GM19238 (cell line): ENCODE measurements around the gene PADI2.
A peak's percentile ranks its signal among the peaks of the same experiment; 100 is the strongest.
"Not testable (repeated sequence)": the region's sequence is repeated elsewhere in the genome, so short reads cannot be mapped to it uniquely, and the experiment has no call there.

Source experiments
- DNase-seq: peaks from one replicate; pipeline ENCODE4 v3.0.0; 2011; ENCODE audit warnings: low spot score; ENCODE audit not compliant: insufficient read length

Gene PADI2

DNA sequence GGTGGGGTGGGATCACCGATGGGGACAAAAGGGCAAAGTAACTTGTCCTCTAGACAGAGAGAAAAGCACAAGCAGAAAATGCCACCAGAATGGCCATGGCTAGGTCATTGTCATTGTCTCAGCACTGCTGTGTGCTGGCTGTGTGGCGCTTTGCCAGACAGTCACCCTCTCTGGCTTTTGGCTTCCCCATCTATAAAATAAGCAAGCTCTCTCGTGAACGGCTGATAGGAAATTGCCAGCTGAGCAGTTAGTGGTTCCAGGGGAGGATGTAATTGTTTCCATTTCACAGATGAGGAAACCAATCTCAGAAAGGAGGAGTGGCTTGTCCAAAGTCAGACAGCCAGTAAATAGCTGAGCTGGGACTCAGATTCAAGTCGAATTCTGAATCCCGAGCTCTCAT, 32.5 kb downstream of the PADI2 start:
- no peak for DNase-seq

DNA sequence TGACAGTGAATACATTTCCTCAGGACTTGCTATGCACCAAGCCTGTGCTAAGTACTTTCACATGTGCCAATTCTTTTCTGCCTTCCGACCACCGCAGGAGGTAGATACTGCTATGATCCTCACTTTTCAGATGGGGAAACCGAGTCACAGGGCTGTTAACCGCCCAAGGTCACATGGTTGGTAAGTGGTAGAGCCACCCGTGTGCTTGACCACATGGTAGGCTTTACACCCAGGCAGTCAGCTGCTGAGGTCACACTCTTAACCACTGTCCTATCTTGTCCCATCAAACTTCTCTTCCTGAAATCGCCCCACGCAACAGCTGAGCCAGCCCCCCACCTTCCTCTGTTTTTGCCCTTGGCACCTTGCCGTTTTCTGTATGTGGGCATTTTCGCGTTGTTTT, 34.5 kb downstream of the PADI2 start:
- DNase-seq, result no peak

DNA sequence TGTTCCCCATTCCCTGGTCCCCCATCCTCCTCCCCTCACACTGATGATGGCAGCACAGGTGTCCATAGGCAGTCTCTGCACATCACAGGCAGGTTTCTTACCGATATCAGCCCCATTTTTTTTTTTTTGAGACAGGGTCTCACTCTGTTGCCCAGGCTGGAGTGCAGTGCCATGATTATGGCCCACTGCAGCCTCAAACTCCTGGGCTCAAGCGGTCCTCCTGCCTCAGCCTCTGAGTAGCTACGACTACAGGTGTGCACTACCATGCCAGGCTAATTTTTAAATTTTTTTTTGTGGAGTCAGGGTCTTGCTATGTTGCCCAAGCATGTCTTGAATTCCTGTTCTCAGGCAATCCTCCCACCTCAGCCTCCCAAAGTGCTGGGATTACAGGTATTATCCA, 36.5 kb downstream of the PADI2 start:
- no peak for DNase-seq

DNA sequence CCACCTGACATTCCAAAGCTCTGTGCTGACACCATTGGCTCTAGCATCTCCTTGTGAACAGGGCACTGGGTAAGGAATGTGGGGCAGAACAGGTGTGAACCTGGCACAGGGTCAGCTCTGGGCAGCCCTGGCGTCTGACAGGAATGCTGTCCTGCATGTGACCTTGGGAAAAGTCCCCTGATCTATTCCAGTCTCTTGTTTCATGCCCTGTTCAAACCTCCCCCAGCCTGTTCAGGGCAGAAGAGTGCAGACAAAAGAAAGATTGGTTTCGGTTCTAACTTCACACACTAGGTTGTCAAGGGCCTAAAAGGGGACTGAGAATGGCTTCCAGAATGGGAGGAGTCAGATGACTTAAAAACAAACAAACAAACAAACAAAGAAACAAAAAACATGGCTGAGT, 37.8 kb downstream of the PADI2 start:
- no peak for DNase-seq

DNA sequence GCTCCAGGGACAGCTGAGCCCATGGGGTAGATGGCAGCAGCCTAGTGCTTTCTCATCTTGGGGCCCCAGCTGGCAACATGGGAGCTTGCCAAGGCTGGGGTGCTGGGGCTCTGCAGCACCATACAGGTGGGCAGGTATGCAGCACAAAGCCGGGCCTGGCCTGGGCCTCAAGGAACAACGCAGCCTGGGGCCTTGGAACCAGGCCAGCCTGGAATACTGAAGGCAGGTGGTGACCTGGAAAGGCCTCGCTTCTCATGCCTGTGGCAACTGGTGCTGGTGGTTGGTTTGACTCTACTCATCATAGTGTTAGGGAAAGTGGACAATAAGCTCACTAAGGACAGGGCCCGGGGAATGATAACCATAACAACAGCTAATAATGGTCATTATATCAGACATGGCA, 38.4 kb downstream of the PADI2 start:
- no peak for DNase-seq

DNA sequence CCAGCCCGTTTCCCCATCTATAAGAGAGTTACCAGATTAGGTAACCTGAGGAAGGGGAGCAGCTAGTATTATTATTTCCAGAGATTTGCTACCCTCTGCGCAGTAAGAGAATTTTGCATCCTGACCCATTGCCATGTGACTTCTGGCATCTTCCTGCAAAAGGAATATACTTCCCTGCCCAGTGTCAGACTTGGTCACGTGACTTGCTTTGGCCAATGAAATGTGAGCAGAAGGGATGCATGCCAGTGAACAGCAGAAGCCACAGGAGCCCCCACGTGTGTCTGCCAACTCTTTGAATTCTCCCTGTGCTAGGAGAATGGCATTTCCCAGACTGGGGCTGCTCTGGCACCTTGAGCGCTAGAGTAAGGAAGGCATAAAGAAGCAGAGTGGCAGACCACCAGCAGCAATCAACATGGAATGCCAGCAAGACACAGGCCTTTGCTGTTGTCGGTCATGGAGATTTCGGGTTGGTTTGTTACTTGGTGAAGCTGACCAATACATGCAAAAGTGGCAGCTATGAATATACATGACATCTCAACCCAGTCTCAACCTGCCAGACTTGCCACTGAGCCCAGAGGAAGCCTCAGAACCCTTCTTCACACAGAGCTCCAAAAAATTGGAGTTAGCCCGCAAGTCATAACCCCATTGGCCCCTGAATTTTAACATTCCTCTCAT, 39.0 kb downstream of the PADI2 start:
- DNase-seq, result no peak

DNA sequence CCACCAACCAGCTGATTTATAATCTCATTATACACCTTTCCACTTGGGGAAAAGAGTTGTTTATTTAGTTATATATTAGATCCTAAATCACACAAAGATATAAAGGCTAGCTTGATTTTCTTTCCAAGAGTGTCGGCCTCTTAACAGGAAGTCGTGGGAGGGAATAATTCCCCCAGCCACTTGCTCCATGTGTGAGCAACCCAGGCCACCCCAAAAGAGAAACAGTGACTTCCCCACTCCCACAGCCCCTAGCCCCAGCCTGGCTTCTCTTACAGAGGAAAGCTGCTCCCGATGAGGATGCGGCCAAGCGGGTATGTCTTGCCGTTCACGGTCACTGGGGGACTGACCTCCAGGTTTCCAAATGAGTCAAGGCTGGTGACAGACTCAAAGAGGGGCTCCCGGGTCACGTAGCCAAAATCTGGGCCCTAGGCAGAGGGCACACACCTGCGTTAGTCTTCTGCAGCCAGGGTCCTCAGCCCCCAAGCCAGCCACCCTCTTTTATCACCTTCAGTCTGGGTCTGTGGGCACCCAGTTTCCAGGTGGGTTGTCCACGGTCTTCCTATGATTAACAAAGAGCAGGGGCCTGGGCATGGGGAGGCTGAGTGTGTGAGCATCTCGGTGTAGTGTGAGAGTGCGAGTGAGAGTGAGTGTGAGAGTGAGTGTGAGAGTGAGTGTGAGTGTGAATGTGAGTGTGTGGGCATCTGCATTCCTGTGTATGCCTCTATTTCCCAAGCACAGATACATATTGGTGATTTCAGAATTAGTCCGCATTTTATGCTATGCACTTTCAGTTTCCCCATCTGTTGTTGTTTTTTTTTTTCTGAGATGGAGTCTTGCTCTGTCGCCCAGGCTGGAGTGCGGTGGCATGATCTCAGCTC, 40.0 kb downstream of the PADI2 start:
- no peak for DNase-seq

DNA sequence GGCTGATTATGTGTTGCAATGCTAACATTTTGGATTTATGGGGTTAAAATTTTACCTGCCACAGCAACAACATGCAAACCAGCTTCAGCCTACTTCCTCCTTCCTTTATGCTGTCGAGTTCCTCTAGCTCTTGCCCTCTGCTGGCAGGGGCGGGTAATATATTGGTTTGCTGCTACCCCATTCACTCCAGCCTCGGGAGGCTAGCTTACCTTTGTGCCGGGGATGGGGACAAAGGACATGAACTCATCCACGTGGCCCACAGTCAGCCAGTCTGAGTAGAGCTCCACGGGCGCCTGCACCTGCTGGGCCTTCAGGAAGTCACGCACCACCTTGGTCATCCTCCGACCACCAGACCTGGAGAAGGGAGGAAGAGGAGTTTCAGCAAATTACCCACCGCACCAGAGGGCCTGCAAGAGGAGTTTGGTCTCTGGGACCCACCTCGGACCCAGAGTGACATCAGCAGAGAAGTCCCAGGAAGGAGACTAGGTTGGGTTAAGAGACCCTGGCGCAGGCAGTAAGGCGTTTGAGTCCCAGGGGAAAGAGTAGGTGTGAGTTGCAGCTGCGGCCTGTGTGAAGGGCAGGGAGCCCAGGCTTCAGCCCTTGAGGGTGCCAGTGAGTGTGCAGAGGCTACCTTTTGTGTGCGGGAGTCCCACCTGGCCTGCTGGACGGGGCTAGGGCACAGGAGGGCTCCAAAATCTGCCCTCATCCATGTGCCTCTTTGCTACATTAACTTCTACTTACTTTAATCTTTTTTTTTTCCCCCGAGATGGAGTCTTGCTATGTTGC, 43.6 kb downstream of the PADI2 start:
- DNase-seq, result peak; percentile 44

DNA sequence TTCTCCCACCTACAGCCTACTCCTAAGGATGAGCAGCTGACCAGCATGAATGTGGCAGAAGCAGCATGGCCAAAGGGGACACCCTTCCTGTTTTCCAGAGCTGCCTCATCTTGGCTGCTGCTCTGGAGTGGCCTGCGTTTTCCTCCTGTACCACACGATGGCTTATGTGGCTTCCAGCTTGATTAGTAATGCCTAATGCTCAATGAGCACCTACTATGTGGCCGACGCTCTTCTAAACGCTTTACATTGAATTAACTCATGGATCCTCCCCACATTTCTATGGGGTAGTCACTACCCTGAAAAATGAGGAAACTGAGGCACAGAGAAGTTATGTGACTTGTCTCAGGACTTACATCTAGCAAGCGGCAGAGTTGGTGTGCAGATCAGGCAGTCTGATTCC, 47.5 kb downstream of the PADI2 start:
- DNase-seq, result no peak

DNA sequence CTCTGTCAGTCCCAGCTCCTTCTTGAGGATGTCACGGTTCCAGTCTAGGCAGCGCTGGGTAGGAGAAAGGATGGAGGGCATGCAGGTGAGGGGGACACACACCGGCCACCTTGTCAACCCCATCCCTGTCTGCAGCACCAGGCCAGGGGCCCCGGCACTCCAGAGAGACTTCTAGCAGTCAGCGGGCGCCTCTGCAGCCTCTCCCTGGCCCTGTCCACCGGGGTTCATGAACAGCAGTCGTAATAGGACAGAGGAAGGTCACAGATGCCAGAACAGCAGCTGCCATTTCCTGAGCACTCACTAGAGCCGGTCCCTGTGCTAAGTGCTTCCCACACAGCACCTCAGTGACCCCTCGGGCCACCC, 49.1 kb downstream of the PADI2 start:
- no peak for DNase-seq

DNA sequence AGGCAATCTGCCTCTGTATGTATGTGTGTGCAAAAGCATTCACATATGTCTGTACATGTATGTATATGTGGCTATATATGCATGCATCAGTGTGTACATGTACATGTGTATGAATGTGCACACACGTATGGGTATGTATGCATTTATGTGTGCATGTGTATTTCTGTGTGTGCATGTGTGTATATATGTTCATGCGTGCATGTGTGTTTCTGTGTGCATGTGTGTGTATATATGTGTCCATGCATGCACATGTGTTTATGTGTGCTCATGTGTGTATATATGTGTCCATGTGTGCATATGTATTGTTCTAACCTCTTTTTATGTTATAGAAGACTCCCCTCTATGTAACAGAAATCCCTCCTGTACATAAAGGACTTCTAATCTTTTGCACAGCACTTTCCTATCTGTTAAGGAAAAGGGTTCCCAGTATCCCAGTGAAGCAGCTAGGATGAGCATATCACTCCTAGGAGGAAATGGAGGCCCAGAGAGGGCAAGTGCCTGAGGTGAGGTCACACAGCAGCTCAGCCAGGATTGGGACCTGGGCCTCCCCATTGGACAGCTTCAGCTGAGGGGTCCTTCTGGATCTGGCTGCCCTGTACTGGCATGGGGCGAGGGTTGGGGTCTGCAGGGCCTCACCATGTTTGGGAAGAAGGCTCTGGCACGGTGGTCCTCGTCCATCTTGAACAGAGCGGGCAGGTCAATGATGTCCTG, 49.6 kb downstream of the PADI2 start:
- no peak for DNase-seq

DNA sequence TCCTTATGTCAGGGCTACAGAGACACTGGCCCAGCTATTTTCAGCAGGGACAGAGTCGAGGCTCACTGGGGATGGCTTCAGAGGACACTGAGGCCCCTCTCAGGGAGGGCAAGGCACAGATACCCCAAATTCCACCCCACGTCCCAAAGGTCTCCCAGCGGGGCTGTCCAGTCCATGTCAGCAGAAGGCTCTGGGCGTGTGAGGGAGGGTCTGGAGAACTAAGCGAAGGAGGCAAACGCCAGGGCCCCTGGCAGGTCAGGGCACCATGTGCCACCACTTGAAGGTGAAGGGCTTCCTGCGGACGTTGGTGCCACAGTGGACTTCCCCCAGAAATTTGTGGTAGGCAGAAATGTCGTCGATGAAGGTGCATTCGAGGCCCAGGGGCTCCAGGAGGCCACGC, 50.5 kb downstream of the PADI2 start:
- DNase-seq, result no peak

DNA sequence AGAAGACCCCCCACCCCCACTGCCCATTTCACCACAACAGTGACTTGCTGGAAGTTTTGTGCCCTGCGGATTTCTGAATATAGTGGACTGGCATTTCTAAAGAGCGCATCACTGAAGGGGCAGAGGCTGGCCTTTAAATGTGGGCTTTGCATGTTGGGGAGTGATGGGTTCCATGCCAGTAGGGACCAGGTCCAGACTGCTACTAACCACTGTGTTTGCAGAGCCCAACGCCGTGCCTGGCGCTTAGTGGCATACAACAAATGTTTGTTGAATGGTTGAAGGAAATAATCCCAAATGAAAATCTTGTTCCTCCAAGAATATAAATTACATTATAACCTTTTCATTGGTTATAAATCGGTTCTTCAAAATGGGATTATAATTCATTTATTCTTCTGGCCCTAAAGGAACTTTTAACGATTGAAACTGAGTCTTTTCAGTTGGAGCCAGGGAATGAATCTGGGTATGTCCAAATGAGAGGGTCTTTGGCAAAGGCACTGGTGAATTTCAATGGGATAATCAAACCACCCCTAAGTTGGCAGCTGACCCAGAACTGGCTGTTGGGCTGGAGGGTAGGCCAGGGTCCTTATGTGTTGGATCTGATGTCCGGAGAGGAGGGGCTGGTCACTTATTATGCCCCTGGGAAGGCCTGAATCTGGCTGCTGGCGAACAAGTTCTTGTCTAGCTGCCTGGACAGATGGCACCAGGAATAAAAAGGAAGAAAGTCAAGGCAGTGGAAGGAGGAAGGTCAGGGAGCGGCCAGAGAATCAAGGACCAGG, 51.6 kb downstream of the PADI2 start:
- no peak for DNase-seq

DNA sequence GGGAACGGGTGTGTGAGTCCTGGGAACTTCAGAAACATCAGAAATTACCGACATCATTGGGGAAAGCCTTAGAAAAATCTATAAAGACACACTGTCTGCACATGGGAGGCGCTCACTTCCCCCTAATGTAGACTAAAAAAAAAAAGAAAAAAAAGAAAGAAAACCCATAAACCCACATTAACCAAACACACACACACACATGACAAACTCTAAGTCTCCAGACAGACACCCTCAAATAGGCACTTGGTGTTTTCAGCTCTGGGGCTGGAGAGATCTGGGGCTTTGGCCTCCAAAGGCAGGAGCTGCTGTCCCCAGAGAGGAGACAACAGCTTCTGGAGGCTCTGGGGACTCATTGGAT, 52.2 kb downstream of the PADI2 start:
- no peak for DNase-seq

DNA sequence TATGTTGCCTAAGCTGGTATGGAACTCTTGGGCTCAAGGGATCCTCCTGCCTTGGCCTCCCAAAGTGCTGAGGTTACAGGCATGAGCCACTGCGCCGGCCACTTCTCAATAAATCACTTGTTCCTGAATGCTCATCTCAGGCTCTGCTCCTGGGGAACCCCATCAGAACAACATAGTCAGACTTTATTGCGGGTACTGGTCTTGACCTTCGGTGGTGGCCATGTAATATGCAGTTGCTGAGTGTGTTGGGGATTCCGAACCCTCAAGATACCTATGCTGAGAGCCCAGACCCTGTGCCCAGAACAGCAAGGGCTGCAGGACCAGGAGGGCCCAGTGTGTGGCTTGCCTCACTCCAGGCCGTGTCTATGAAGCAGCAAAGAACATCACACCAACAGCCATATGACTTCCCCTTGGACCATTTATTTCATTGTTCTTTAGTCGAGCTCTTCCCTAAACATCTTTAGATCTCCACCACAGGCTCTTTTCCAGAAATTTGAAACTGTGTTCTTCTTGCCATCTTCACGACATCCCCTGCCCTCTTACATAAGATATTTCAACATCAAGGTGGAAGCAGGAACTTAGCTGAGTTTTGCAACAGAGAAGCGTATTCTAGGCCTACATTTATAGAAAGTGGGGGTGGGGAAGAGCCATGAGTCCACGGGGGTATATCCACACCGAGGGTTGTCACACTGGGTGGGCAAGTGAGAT, 52.7 kb downstream of the PADI2 start:
- no peak for DNase-seq

DNA sequence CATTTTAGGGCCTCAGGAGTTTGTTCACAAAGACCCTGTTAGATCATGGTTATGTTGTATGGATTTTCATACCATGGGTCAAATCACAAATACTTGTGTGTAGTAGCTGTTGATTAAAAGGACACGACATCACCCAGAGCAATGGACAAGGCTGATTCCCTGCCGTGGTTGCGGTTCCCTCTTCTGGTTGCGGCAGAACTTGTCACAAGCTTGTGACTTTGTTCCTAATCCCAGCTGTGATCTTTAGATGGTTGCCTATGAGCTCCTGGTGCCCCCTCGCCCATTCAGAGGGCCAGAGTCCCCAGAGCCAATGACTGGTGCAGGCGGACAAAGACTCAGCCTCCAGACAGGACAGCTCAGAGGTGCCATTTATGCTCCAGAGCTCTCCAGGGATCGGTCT, 53.6 kb downstream of the PADI2 start:
- DNase-seq, result no peak

DNA sequence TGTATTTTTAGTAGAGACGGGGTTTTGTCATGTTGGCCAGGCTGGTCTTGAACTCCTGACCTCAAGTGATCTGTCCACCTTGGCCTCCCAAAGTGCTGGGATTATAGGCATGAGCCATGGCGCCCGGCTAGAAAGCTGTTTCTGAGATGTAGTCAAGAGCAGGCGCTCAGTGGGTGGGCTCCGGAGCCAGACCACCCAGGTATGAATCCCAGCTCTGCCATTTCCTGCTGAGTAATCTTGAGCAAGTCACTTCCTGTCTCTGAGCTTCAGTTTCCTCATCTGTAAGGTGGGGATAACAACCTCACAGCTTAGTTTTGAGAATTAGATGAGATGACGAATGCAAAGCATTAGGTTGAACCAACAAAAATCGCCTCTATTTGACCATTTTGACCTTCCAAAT, 56.5 kb downstream of the PADI2 start:
- DNase-seq, result not testable (repeated sequence)

DNA sequence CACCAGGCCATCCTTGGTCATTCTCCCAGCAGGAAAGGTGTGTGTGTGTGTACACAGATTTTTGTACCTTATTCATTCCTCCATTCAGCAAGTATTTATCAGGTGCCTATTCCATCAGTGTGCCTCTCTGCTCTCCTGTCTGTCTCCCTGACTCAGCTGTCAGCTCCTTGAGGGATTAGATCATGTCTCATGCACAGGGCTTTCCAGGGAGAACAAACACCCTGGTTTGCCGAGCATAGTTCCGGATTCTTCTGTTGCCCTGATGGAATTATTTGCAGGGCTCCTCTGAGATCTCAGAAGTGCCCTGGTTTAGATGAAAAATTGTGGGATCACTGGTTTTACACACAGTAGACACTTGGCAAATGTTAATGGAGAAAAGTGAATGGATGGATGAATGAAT, 57.4 kb downstream of the PADI2 start:
- DNase-seq, result no peak

DNA sequence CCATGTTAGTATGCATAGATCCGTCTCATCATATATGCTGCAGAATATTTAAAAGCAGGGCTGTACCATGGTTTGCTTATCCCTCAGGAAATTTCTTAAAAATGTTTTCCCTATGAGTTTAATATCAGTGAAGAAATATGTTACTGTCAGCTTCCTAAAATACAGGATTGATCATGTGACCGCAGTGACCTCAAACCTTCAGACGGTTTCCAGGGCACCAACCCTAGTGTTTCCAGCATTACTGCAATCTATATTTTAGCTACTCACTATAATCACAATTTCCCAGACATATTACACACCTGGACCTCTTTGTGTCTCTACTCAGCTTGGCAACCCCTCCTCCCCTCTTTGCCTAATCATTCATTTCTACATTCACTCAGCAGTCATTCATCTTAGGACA, 57.8 kb downstream of the PADI2 start:
- DNase-seq, result no peak

DNA sequence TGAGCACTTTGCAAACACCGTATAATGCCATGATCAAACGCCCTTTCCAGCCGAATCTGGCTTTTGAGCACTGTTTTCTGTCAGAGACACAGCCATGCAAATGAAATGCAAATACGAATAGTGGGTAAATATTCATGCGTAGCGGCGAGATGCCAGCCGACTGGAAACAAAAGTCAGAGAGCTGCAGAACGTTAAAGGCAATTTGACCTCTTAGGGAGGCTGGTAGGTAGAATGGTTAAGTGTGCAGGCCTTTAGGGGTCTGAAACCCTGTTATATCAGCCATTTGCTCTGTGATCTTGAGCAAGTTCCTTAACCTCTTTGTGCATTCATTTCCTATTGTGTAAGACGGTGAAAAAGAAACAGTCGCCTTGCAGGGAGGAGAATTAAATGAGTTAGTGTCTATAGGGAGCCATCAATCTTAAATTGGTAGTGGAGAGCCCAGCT, 58.9 kb downstream of the PADI2 start:
- DNase-seq, result no peak
